PC-3 (cell line): Measurements from ENCODE around the gene VN1R5.

ENCODE experiments used
- EZH2 ChIP-seq: fragments of 300-600 bp; sonication (generic); IDR thresholded peaks from one replicate; pipeline ENCODE4 v1.6.1; 2017; ENCODE audit warnings: antibody characterized with exemption, mild to moderate bottlenecking, low read length; ENCODE audit not compliant: unreplicated experiment
- EZH2phosphoT487 ChIP-seq: fragments of 300-600 bp; sonication (generic); IDR thresholded peaks from 2 replicates; pipeline ENCODE4 v1.6.1; 2018; ENCODE audit warnings: mild to moderate bottlenecking, antibody characterized with exemption, low read length, borderline replicate concordance
- TF ChIP-seq, protein P1 (sequence below): fragments of 300-600 bp; sonication (generic); conservative IDR thresholded peaks from 2 replicates; pipeline ENCODE4 v1.5.1; 2017; ENCODE audit warnings: antibody characterized with exemption, low read depth, mild to moderate bottlenecking, low read length

DNA sequence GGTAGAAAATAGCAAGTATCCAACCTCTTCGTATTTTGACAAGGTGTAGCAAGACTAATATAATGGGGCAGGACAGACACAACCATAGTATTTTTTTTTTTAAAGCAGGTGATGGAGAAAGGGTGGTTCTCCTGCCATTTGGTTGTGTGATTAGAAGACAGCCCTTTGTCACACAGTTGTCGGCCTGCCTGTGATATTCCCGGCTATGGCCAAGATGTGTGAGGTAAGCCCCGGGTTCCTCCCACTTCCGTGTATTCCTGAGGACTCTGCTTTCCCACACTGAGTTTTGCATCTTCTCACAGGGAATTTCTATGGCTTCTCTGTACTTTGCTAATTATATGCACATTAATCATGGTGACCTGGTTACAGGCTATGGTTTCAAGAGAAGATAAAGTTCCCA, 39.9 kb downstream of the VN1R5 start:
- TF ChIP-seq, protein P1, sequence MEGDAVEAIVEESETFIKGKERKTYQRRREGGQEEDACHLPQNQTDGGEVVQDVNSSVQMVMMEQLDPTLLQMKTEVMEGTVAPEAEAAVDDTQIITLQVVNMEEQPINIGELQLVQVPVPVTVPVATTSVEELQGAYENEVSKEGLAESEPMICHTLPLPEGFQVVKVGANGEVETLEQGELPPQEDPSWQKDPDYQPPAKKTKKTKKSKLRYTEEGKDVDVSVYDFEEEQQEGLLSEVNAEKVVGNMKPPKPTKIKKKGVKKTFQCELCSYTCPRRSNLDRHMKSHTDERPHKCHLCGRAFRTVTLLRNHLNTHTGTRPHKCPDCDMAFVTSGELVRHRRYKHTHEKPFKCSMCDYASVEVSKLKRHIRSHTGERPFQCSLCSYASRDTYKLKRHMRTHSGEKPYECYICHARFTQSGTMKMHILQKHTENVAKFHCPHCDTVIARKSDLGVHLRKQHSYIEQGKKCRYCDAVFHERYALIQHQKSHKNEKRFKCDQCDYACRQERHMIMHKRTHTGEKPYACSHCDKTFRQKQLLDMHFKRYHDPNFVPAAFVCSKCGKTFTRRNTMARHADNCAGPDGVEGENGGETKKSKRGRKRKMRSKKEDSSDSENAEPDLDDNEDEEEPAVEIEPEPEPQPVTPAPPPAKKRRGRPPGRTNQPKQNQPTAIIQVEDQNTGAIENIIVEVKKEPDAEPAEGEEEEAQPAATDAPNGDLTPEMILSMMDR = no peak
- no peak for TF ChIP-seq EZH2phosphoT487
- TF ChIP-seq EZH2 = no peak
